ENCODE data around the gene GPR25. TPM values are rescaled to one million over a fixed set of nuclear protein-coding genes. Genes with fewer than 3 reads are reported as not detected.

GPR25 gene
- total RNA-seq, 1 experiment from 2014 or later: not detected

GRCh38 chr1:200837931-200838571 is 34.7 kb upstream of the GPR25 start (continued):
- TF ChIP-seq PRDM15 (CRISPR knock-in tag; IDR thresholded peaks at IDR 0.05) (no peak), ZNF671 (CRISPR knock-in tag; IDR thresholded peaks at IDR 0.05) (no peak), ATF2 (CRISPR knock-in tag; IDR thresholded peaks at IDR 0.05; ENCODE audit: borderline replicate concordance, low read depth) (no peak), ARID4B (CRISPR knock-in tag; IDR thresholded peaks at IDR 0.05; ENCODE audit: borderline replicate concordance) (no peak), ZNF425 (CRISPR knock-in tag; conservative IDR thresholded peaks at IDR 0.05) (no peak), AR (CRISPR knock-in tag; IDR thresholded peaks at IDR 0.05) (no peak), MAX (CRISPR knock-in tag; IDR thresholded peaks at IDR 0.05) (no peak), CBFB (CRISPR knock-in tag; IDR thresholded peaks at IDR 0.05; ENCODE audit: low read depth) (no peak), ATF1 (CRISPR knock-in tag; IDR thresholded peaks at IDR 0.05) (no peak)

Data from WTC11 (cell line).